ENCODE data around the gene FGD4. TPM values are rescaled to one million over a fixed set of nuclear protein-coding genes. Genes with fewer than 3 reads are reported as not detected.

The FGD4 gene
- total RNA-seq, 2 experiments from 2014 or later, result 0.08 to 0.15 TPM

- Mint-ChIP-seq H3K9me3 (no peaks in the 10 kb centered on the region), H3K27ac (no peak overlapping the region), H3K4me1 (no peaks in the 10 kb centered on the region), H3K4me3 (no peak overlapping the region), H3K27me3 (peaks cover 2% of the 10 kb centered on the region), H3K36me3 (ENCODE audit: low read depth) (no peaks in the 10 kb centered on the region)
- DNase-seq, result no peak
- CTCF ChIA-PET, result no interaction called here
- POLR2A ChIA-PET, result no interaction called here
Observed at GRCh38 chr12:32419520-32419960, 20.2 kb downstream of the FGD4 start.

DNA sequence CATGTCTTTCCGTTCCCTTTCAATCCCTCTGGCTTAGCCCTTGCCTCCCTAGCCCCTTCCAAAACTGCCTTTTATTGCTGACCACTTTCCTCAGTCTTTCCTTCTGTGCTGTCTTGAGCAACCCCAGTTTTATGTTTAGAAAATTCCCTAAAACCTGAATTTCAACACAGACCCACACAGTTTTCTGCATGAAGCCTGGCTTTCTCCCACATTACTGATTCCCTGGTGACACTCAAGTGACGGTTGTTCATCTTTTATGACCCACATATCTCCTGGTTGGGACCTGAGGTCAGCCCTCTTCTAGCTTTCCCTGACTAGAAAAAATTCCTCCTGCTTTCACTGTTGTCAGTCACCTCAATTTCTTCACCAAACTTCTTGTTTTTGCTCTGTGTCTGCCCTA lies 21.0 kb downstream of the FGD4 start:
- no peaks in the 10 kb centered on the region for H3K9me3 Mint-ChIP-seq
- ChIA-PET CTCF (no interaction called here), POLR2A (no interaction called here)
- DNase-seq, result no peak
- no peak overlapping the region for H3K4me3 Mint-ChIP-seq
- H3K36me3 Mint-ChIP-seq (ENCODE audit: low read depth), result no peaks in the 10 kb centered on the region
- H3K4me1 Mint-ChIP-seq, result no peaks in the 10 kb centered on the region
- no peak overlapping the region for H3K27ac Mint-ChIP-seq
- H3K27me3 Mint-ChIP-seq, result peaks cover 2% of the 10 kb centered on the region

GRCh38 chr12:32423559-32423958 lies 24.2 kb downstream of the FGD4 start:
- POLR2A ChIA-PET, result no interaction called here
- Mint-ChIP-seq H3K27me3 (peaks cover 17% of the 10 kb centered on the region), H3K4me1 (no peaks in the 10 kb centered on the region), H3K9me3 (peaks cover 5% of the 10 kb centered on the region), H3K4me3 (no peak overlapping the region), H3K27ac (no peak overlapping the region), H3K36me3 (ENCODE audit: low read depth) (peaks cover 4% of the 10 kb centered on the region)
- CTCF ChIA-PET, result no interaction called here
- no peak for DNase-seq

DNA sequence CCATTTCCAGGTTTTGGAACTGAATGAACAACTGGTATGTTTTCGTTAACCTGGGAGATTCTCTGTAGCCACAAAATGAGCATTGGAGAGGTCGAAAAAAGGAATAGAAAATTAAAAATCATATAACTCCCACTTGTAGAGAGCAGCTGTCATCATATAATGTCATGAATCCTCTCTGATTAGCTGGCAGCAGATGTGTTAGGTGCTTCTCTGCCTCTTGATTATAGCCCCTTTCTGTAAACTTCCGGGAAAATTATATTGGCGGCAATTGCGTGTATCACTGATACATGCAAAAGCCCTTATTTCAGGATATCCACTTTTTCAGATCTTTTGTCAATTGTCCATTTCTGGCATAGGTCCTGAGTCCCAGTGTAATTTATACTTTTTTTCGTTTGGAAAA lies 31.7 kb downstream of the FGD4 start:
- Mint-ChIP-seq H3K4me3 (no peak overlapping the region), H3K27ac (no peak overlapping the region), H3K36me3 (ENCODE audit: low read depth) (peaks cover 4% of the 10 kb centered on the region), H3K4me1 (no peaks in the 10 kb centered on the region), H3K27me3 (peaks cover 21% of the 10 kb centered on the region), H3K9me3 (peaks cover 5% of the 10 kb centered on the region)
- ChIA-PET CTCF (no interaction called here), POLR2A (no interaction called here)
- no peak for DNase-seq

- Mint-ChIP-seq H3K4me3 (no peak overlapping the region), H3K4me1 (no peaks in the 10 kb centered on the region), H3K9me3 (no peaks in the 10 kb centered on the region), H3K27ac (no peak overlapping the region), H3K36me3 (ENCODE audit: low read depth) (no peaks in the 10 kb centered on the region), H3K27me3 (peaks cover 4% of the 10 kb centered on the region)
- no peak for DNase-seq
- ChIA-PET CTCF (interaction anchor here (1.1 kb wide), 1 partner anchor 20 kb away, joined by 4 read pairs; no protein-coding TSS in a partner anchor), POLR2A (no interaction called here)
Observed at GRCh38 chr12:32435921-32436705, 36.8 kb downstream of the FGD4 start.

DNA sequence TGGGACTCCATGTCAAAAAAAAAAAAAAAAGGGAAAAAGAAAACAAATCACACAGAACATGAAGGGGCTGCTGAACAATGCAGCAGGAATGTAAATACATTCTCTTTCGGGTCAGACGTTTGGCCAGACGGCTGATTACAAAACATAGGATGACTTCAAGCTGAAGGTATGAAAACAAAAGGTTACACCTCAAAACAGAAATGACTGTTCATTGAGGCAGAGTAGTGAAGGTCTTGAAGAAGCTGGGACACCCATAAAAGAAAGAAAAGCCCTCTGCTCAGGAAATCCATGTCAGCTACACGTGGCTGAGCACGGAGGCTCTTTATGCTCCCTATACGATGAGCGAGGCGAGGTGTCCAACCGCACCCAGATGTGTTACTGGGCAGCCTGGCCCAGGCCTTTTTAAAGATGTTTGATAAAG lies 37.7 kb downstream of the FGD4 start:
- Mint-ChIP-seq H3K4me3 (no peak overlapping the region), H3K36me3 (ENCODE audit: low read depth) (no peaks in the 10 kb centered on the region), H3K27me3 (peaks cover 4% of the 10 kb centered on the region), H3K9me3 (no peaks in the 10 kb centered on the region), H3K27ac (no peak overlapping the region), H3K4me1 (no peaks in the 10 kb centered on the region)
- POLR2A ChIA-PET, result no interaction called here
- no peak for DNase-seq
- CTCF ChIA-PET, result interaction anchor here (1.1 kb wide), 1 partner anchor 19 kb away, joined by 4 read pairs; no protein-coding TSS in a partner anchor

GRCh38 chr12:32440120-32440865 lies 40.9 kb downstream of the FGD4 start:
- ChIA-PET POLR2A (interaction anchor here (0.7 kb wide), 1 partner anchor 8 kb away, joined by 3 read pairs; no protein-coding TSS in a partner anchor), CTCF (interaction anchor here (0.6 kb wide), 2 partner anchors 209 to 471 kb away, joined by 3 read pairs; no protein-coding TSS in a partner anchor)
- no peaks in the 10 kb centered on the region for H3K4me1 Mint-ChIP-seq
- no peak overlapping the region for H3K4me3 Mint-ChIP-seq
- no peaks in the 10 kb centered on the region for H3K9me3 Mint-ChIP-seq
- peaks cover 2% of the 10 kb centered on the region for H3K27me3 Mint-ChIP-seq
- H3K36me3 Mint-ChIP-seq (ENCODE audit: low read depth), result no peaks in the 10 kb centered on the region
- no peak overlapping the region for H3K27ac Mint-ChIP-seq
- DNase-seq, result no peak

DNA sequence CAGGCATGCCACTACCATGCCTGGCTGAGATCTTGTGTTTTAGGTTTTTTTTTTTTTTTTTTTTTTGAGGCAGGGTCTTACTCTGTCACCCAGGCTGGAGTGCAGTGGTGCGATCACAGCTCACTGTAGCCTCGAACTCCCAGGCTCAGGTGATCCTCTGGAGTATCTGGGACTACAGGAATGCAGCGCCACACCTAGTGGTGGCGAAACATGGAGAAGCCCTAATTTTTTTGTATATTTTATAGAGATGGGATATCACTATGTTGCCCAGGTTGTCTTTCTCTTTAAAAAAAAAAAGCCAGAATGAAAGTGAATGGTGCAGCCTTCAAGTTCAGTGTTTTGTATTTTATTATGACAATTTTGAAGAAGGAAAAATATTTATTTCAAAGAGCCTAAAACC lies 44.1 kb downstream of the FGD4 start:
- Mint-ChIP-seq H3K9me3 (no peaks in the 10 kb centered on the region), H3K27me3 (peaks cover under 1% of the 10 kb centered on the region), H3K36me3 (ENCODE audit: low read depth) (no peaks in the 10 kb centered on the region), H3K27ac (no peak overlapping the region), H3K4me3 (no peak overlapping the region), H3K4me1 (peaks cover 3% of the 10 kb centered on the region)
- DNase-seq, result no peak
- ChIA-PET CTCF (no interaction called here), POLR2A (no interaction called here)

DNA sequence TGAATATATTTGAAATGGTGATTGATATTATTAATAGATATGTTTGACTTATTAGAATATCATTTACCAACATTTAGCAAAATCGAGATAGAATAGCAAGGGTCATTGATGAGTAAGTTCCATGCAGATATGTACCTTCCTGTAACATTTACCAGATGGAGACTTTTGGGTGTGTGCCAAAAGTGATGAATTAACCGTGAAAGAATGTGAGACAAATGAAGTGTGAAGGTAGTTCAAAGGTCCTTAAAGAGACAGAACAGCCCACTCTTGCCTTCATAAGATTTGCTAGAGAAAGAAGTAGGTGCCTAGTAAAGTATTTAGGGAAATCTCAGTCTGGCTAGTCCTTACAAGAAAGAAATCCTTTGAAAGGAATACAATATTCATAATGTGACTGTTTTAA lies 45.5 kb downstream of the FGD4 start:
- Mint-ChIP-seq H3K27ac (no peak overlapping the region), H3K27me3 (peaks cover 1% of the 10 kb centered on the region), H3K9me3 (no peaks in the 10 kb centered on the region), H3K4me3 (no peak overlapping the region), H3K36me3 (ENCODE audit: low read depth) (no peaks in the 10 kb centered on the region), H3K4me1 (peaks cover 5% of the 10 kb centered on the region)
- DNase-seq, result no peak
- ChIA-PET POLR2A (no interaction called here), CTCF (no interaction called here)

GRCh38 chr12:32445356-32445755 lies 46.0 kb downstream of the FGD4 start:
- Mint-ChIP-seq H3K4me1 (peaks cover 5% of the 10 kb centered on the region), H3K36me3 (ENCODE audit: low read depth) (no peaks in the 10 kb centered on the region), H3K9me3 (no peaks in the 10 kb centered on the region), H3K27ac (no peak overlapping the region), H3K4me3 (no peak overlapping the region), H3K27me3 (peaks cover 1% of the 10 kb centered on the region)
- DNase-seq, result no peak
- CTCF ChIA-PET, result no interaction called here
- POLR2A ChIA-PET, result no interaction called here

DNA sequence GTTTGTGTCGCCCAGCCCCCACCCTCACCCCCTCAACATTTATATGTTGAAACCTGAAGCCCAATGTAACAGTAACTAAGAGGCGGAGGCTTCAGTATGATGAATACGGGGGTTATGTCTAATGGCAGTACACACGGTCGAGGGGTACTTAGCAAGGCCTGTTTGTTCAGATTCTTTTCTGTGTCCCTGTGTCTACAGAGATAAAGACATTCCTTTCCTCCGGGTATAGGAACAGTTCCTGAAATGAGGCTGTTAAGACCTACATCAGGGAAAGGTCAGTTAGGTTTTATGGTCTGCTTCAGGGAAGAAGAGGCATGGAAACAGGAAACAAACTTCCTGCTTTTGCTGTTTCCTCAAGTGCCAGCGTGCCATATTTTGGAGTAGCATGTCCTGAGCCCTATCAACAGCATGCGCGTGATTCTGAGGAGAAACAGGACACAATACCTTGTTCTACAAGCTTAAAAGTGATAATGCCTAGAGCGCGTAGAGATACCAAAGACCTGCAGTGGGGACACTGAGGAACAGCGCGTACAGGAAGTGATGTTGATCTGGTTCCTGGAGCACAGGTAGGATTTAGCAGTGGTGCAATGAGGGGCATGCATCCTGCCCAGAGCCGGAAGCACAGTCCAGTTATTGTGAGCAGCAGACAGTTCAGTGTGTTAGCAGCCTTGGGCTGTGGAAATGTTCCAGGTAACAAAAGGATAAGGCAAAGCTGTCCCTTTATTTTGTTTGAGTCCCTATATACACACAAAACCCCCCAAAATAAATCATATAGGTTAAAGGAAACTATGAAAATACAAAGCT lies 47.2 kb downstream of the FGD4 start:
- Mint-ChIP-seq H3K27ac (no peak overlapping the region), H3K9me3 (no peaks in the 10 kb centered on the region), H3K4me3 (no peak overlapping the region), H3K4me1 (peaks cover 5% of the 10 kb centered on the region), H3K27me3 (peaks cover 1% of the 10 kb centered on the region), H3K36me3 (ENCODE audit: low read depth) (no peaks in the 10 kb centered on the region)
- ChIA-PET POLR2A (no interaction called here), CTCF (interaction anchor here (1.0 kb wide), 1 partner anchor 10 kb away, joined by 3 read pairs; no protein-coding TSS in a partner anchor)
- no peak for DNase-seq

DNA sequence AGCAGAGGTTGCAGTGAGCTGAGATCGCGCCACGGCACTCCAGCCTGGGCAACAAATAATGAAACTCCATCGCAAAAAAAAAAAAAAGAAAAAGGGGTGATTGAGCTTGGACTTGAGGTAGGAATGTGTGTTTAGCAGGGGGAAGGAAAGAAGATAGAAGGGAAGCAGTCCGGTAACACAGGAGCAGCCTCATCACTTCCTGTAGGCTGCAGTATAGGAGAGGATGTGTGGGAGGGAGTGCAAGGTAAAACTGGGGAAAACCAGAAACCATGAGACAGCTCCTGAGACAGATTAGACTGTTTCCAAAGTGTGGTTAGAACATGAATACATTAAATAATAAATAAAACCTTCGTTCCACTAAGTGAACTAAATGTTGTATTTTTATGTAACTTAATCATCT lies 49.2 kb downstream of the FGD4 start:
- H3K36me3 Mint-ChIP-seq (ENCODE audit: low read depth), result no peaks in the 10 kb centered on the region
- DNase-seq, result no peak
- H3K4me3 Mint-ChIP-seq, result no peak overlapping the region
- H3K9me3 Mint-ChIP-seq, result no peaks in the 10 kb centered on the region
- no peak overlapping the region for H3K27ac Mint-ChIP-seq
- CTCF ChIA-PET, result interaction anchor here (0.7 to 1.0 kb wide), 2 partner anchors 307 to 643 kb away, joined by 3 to 5 read pairs; partner anchors contain the start of gene YARS2
- POLR2A ChIA-PET, result interaction anchor here (1.4 kb wide), 1 partner anchor 9 kb away, joined by 3 read pairs; no protein-coding TSS in a partner anchor
- H3K4me1 Mint-ChIP-seq, result peaks cover 5% of the 10 kb centered on the region
- peaks cover 1% of the 10 kb centered on the region for H3K27me3 Mint-ChIP-seq

DNA sequence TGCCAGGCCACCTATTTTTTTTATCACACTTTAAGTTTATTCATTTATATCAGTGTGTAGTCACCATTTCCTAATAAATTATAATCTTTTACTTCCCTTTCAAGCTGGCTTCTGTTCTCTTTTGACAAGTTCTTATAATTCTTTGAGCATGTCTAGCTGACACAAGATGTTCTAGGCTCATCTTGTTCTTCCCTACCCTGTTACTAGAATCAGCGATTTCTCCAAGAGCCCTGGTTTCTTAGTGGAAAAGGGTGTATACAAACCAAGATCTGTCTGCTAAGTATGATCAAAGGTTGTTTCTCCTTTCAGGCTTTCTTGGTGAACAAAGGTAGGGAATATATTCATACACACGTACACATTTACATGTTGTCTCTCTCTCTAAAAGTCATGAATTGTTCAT lies 51.0 kb downstream of the FGD4 start:
- no peaks in the 10 kb centered on the region for H3K36me3 Mint-ChIP-seq (ENCODE audit: low read depth)
- peaks cover 5% of the 10 kb centered on the region for H3K4me1 Mint-ChIP-seq
- no peak overlapping the region for H3K27ac Mint-ChIP-seq
- H3K4me3 Mint-ChIP-seq, result no peak overlapping the region
- ChIA-PET POLR2A (no interaction called here), CTCF (no interaction called here)
- H3K9me3 Mint-ChIP-seq, result no peaks in the 10 kb centered on the region
- peaks cover 7% of the 10 kb centered on the region for H3K27me3 Mint-ChIP-seq
- DNase-seq, result no peak
